Measurements from ENCODE around the gene SPRR3. TPM values are rescaled to one million over a fixed set of nuclear protein-coding genes. Genes with fewer than 3 reads are reported as not detected.

SPRR3 gene
- total RNA-seq, 1 experiment from 2014 or later, result not detected

DNA sequence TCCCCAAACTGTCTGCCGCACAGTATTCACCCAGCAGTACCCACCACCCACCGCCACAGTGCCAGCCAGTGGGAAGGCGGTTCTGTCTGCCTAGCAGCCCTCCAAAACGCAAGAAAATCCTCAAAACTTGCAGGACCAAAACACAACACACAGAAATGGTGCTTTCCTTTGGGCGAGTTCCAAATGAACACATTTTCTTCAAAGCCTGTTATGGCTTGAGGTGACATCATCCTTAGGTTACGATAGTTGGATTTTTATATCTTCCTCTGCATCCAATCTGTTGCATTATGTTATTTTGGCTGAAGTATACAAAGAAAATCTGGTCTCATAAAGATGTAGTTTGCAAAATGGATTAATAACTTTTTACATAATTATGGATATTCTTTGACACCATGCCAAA lies 8.4 kb upstream of the SPRR3 start:
- no peak for TF ChIP-seq ZFX (IDR thresholded peaks at IDR 0.05)
- TF ChIP-seq, protein P1, sequence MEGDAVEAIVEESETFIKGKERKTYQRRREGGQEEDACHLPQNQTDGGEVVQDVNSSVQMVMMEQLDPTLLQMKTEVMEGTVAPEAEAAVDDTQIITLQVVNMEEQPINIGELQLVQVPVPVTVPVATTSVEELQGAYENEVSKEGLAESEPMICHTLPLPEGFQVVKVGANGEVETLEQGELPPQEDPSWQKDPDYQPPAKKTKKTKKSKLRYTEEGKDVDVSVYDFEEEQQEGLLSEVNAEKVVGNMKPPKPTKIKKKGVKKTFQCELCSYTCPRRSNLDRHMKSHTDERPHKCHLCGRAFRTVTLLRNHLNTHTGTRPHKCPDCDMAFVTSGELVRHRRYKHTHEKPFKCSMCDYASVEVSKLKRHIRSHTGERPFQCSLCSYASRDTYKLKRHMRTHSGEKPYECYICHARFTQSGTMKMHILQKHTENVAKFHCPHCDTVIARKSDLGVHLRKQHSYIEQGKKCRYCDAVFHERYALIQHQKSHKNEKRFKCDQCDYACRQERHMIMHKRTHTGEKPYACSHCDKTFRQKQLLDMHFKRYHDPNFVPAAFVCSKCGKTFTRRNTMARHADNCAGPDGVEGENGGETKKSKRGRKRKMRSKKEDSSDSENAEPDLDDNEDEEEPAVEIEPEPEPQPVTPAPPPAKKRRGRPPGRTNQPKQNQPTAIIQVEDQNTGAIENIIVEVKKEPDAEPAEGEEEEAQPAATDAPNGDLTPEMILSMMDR (IDR thresholded peaks at IDR 0.05 in 2 of 3, conservative IDR thresholded peaks at IDR 0.05 in 1 of 3; ENCODE audit: borderline replicate concordance in 1 of 3, insufficient read depth in 1 of 3, low read depth in 2 of 3, low read length in 2 of 3), result no peak
- TF ChIP-seq ZNF274 (IDR thresholded peaks at IDR 0.05; ENCODE audit: low read depth, low read length), result no peak
- TF ChIP-seq CEBPB (IDR thresholded peaks at IDR 0.05; ENCODE audit: low read depth), result no peak
- TF ChIP-seq TCF7L2 (IDR thresholded peaks at IDR 0.05; ENCODE audit: borderline replicate concordance, extremely low read depth, insufficient read depth, insufficient read length), result no peak
- TF ChIP-seq, protein P2, sequence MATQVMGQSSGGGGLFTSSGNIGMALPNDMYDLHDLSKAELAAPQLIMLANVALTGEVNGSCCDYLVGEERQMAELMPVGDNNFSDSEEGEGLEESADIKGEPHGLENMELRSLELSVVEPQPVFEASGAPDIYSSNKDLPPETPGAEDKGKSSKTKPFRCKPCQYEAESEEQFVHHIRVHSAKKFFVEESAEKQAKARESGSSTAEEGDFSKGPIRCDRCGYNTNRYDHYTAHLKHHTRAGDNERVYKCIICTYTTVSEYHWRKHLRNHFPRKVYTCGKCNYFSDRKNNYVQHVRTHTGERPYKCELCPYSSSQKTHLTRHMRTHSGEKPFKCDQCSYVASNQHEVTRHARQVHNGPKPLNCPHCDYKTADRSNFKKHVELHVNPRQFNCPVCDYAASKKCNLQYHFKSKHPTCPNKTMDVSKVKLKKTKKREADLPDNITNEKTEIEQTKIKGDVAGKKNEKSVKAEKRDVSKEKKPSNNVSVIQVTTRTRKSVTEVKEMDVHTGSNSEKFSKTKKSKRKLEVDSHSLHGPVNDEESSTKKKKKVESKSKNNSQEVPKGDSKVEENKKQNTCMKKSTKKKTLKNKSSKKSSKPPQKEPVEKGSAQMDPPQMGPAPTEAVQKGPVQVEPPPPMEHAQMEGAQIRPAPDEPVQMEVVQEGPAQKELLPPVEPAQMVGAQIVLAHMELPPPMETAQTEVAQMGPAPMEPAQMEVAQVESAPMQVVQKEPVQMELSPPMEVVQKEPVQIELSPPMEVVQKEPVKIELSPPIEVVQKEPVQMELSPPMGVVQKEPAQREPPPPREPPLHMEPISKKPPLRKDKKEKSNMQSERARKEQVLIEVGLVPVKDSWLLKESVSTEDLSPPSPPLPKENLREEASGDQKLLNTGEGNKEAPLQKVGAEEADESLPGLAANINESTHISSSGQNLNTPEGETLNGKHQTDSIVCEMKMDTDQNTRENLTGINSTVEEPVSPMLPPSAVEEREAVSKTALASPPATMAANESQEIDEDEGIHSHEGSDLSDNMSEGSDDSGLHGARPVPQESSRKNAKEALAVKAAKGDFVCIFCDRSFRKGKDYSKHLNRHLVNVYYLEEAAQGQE (IDR thresholded peaks at IDR 0.05; ENCODE audit: low read depth), result no peak
- TF ChIP-seq SIN3A (IDR thresholded peaks at IDR 0.05; ENCODE audit: low read depth), result no peak
- no peak for TF ChIP-seq CBX3 (IDR thresholded peaks at IDR 0.05; ENCODE audit: low read depth)
- TF ChIP-seq SRF (IDR thresholded peaks at IDR 0.05; ENCODE audit: low read depth), result no peak
- TF ChIP-seq POLR2A (IDR thresholded peaks at IDR 0.05; ENCODE audit: borderline replicate concordance, extremely low read depth, insufficient read depth, insufficient read length), result no peak
- TF ChIP-seq EZH2 (IDR thresholded peaks at IDR 0.05), result no peak
- TF ChIP-seq SP1 (IDR thresholded peaks at IDR 0.05; ENCODE audit: low read depth), result no peak
- TF ChIP-seq ELF1 (IDR thresholded peaks at IDR 0.05; ENCODE audit: borderline replicate concordance, low read depth), result no peak
- TF ChIP-seq EGR1 (IDR thresholded peaks at IDR 0.05; ENCODE audit: low read depth), result no peak
- no peak for TF ChIP-seq RAD21 (IDR thresholded peaks at IDR 0.05; ENCODE audit: low read depth)
- no peak for TF ChIP-seq FOSL1 (IDR thresholded peaks at IDR 0.05; ENCODE audit: low read depth)
- TF ChIP-seq YY1 (IDR thresholded peaks at IDR 0.05; ENCODE audit: extremely low read depth, insufficient replicate concordance, low read depth, low read length), result no peak
- TF ChIP-seq, protein P3, sequence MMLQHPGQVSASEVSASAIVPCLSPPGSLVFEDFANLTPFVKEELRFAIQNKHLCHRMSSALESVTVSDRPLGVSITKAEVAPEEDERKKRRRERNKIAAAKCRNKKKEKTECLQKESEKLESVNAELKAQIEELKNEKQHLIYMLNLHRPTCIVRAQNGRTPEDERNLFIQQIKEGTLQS (IDR thresholded peaks at IDR 0.05), result no peak
- TF ChIP-seq EZH2phosphoT487 (IDR thresholded peaks at IDR 0.05; ENCODE audit: borderline replicate concordance), result no peak
- TF ChIP-seq JUND (IDR thresholded peaks at IDR 0.05), result no peak
- ATAC-seq (no peak), DNase-seq (ENCODE audit: low read depth, low spot score) (no peak)
- CTCF ChIA-PET, result no interaction called here
- H3K9ac ChIP-seq (ENCODE audit: low read length), result no peak overlapping the region
- no peaks in the 10 kb centered on the region for H3K36me3 ChIP-seq (ENCODE audit: control insufficient read depth in 1 of 2, insufficient read depth in 2 of 2, low read length in 2 of 2)
- no peak overlapping the region for H2AFZ ChIP-seq (ENCODE audit: low read depth, low read length, poor library complexity, severe bottlenecking)
- no peaks in the 10 kb centered on the region for H4K20me1 ChIP-seq (ENCODE audit: insufficient read depth)
- no peak overlapping the region for H3K4me2 ChIP-seq (ENCODE audit: low read length)
- RAD21 ChIA-PET (ENCODE audit: low non-redundant PET in 1 of 2, low total read pairs in 2 of 2, uncharacterized antibody in 2 of 2, unreplicated experiment in 2 of 2), result no interaction called here
- POLR2A ChIA-PET, result no interaction called here
- peaks cover 25% of the 10 kb centered on the region; the same call in 1 of the 2 replicates for H3K27me3 ChIP-seq (ENCODE audit: insufficient read depth, low read length)
- H3K9me2 ChIP-seq (ENCODE audit: insufficient read depth), result no peaks in the 10 kb centered on the region
- H3K4me3 ChIP-seq (replicated peaks in 1 of 2; ENCODE audit: low read depth in 1 of 2, low read length in 2 of 2), result no peak overlapping the region
- H3K9me3 ChIP-seq (ENCODE audit: control insufficient read depth in 1 of 2, insufficient read depth in 1 of 2, low read depth in 1 of 2, low read length in 2 of 2), result no peaks in the 10 kb centered on the region
- H3K79me2 ChIP-seq (ENCODE audit: insufficient read depth, low read length), result no peaks in the 10 kb centered on the region
- BruUV-seq (replicated peaks), result no TSS peak
- no peaks in the 10 kb centered on the region for H3K4me1 ChIP-seq (ENCODE audit: control insufficient read depth in 1 of 2, insufficient read depth in 2 of 2, low read length in 2 of 2)
- H3K27ac ChIP-seq (ENCODE audit: low read depth, low read length), result no peak overlapping the region
- intact Hi-C loops (cut with micrococcal nuclease), result no loop called here

Data from HCT116 (cell line).